Fibroblast of lung (primary cell): Measurements from ENCODE around the gene SEC14L1. TPM values are rescaled to one million over a fixed set of nuclear protein-coding genes. Genes with fewer than 3 reads are reported as not detected.

Source experiments
- DNase-seq, 2 donors: peaks; one replicate each; pipeline versions ENCODE4 v3.0.0 to v3.0.0-alpha.2; 2010; ENCODE audit warnings: low read depth in 2 of 2
- H2AFZ ChIP-seq: 2 replicates; pipeline ENCODE4 v1.5.1; 2012; ENCODE audit warnings: low read length, control low read depth, inconsistent platforms
- H3K27ac ChIP-seq: 2 replicates; pipeline ENCODE4 v1.5.1; 2011; ENCODE audit warnings: low read length, control low read depth; ENCODE audit not compliant: insufficient read depth
- H3K27me3 ChIP-seq: 2 replicates; pipeline ENCODE4 v1.5.1; 2011; ENCODE audit warnings: mild to moderate bottlenecking, low read length; ENCODE audit not compliant: control insufficient read depth, insufficient read depth
- H3K36me3 ChIP-seq: 2 replicates; pipeline ENCODE4 v1.5.1; 2011; ENCODE audit warnings: low read length; ENCODE audit not compliant: control insufficient read depth, insufficient read depth
- H3K4me1 ChIP-seq: 2 replicates; pipeline ENCODE4 v1.5.1; 2011; ENCODE audit warnings: low read length; ENCODE audit not compliant: control insufficient read depth, insufficient read depth; ENCODE audit errors: extremely low read depth
- H3K4me2 ChIP-seq: 2 replicates; pipeline ENCODE4 v1.5.1; 2011; ENCODE audit warnings: low read length, control low read depth; ENCODE audit not compliant: insufficient read depth; ENCODE audit errors: extremely low read depth
- H3K4me3 ChIP-seq, 4 experiments: fragments of 200-600 bp in 1 of 4; sonication (generic) in 1 of 4; replicated peaks in 1 of 4; 2 replicates each; pipeline ENCODE4 v1.5.1; 2011 to 2016; ENCODE audit warnings: low read length in 4 of 4, low read depth in 3 of 4, mild to moderate bottlenecking in 3 of 4, control low read depth in 2 of 4, inconsistent platforms in 1 of 4, mixed read lengths in 1 of 4; ENCODE audit not compliant: insufficient read depth in 1 of 4; ENCODE audit errors: control extremely low read depth in 1 of 4
- H3K79me2 ChIP-seq: 2 replicates; pipeline ENCODE4 v1.5.1; 2012; ENCODE audit warnings: mild to moderate bottlenecking, low read length, inconsistent platforms; ENCODE audit not compliant: control insufficient read depth, insufficient read depth
- H3K9ac ChIP-seq: 2 replicates; pipeline ENCODE4 v1.5.1; 2011; ENCODE audit warnings: mild to moderate bottlenecking, low read length, control low read depth; ENCODE audit not compliant: insufficient read depth
- H3K9me3 ChIP-seq: 2 replicates; pipeline ENCODE4 v1.5.1; 2012; ENCODE audit warnings: low read depth, low read length; ENCODE audit not compliant: control insufficient read depth, insufficient read depth
- H4K20me1 ChIP-seq: 2 replicates; pipeline ENCODE4 v1.5.1; 2011; ENCODE audit warnings: low read length; ENCODE audit not compliant: control insufficient read depth, insufficient read depth; ENCODE audit errors: extremely low read depth
- EZH2 ChIP-seq: IDR thresholded peaks from 2 replicates; pipeline ENCODE4 v1.5.1; 2012; ENCODE audit warnings: low read length, control low read depth, mild to moderate bottlenecking; ENCODE audit errors: missing control alignments
- polyA plus RNA-seq, 2 donors: library from polyadenylated mRNA; depleted of rRNA in 1 of 2; stranded (reverse) in 1 of 2; unstranded in 1 of 2; fragments of >200 nt; gene quantifications; 2 replicates each; pipeline ENCODE4 v1.2.1, GENCODE V29; 2011 to 2012; ENCODE audit warnings: missing spikeins in 1 of 2
- total RNA-seq: library from RNA; depleted of rRNA; stranded (reverse); fragments of >200 nt; gene quantifications from 2 replicates; pipeline ENCODE4 v1.2.1, GENCODE V29; 2014
- TF ChIP-seq, protein P1 (sequence below), 2 donors: IDR thresholded peaks in 1 of 2; conservative IDR thresholded peaks in 1 of 2; 1 replicate in 1 of 2; 2 replicates in 1 of 2; pipeline ENCODE4 v1.5.1; 2011 to 2012; ENCODE audit warnings: low read length in 2 of 2, control low read depth in 1 of 2, inconsistent platforms in 1 of 2, low read depth in 1 of 2, mild to moderate bottlenecking in 1 of 2

Gene SEC14L1
- total and polyA plus RNA-seq, 2 donors (not counting 1 experiment from before 2014, with no cell fraction given): 21.1 to 32.9 TPM

DNA sequence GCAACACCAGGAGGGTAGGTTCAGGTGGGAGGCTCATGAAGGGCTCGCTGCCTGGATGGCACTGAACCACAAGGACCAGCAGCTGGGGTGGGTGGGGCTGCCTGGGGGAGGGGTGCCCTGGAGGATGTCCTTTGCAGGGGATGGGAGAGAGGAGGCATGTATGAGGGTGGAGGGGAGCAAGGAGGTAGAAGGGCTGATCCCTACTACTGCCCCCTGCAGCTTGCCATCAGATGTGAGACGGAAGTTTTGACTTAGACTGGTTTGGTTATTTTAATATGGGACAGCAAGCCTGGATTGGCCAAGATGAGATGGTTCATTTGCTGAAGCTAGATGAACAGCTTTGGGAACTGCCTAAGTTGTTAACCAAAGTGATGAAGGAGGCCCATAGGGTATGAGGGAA, 115.9 kb downstream of the SEC14L1 start:
- Histone ChIP-seq H2AFZ (no peak overlapping the region), H3K79me2 (no peaks in the 10 kb centered on the region), H3K4me1 (peaks cover 20% of the 10 kb centered on the region), H3K9me3 (no peaks in the 10 kb centered on the region), H3K36me3 (no peaks in the 10 kb centered on the region), H3K27me3 (no peaks in the 10 kb centered on the region), H3K4me2 (no peak overlapping the region), H3K4me3 (no peak overlapping the region), H4K20me1 (no peaks in the 10 kb centered on the region), H3K9ac (no peak overlapping the region), H3K27ac (no peak overlapping the region)
- DNase-seq: no peak
- TF ChIP-seq, protein P1, sequence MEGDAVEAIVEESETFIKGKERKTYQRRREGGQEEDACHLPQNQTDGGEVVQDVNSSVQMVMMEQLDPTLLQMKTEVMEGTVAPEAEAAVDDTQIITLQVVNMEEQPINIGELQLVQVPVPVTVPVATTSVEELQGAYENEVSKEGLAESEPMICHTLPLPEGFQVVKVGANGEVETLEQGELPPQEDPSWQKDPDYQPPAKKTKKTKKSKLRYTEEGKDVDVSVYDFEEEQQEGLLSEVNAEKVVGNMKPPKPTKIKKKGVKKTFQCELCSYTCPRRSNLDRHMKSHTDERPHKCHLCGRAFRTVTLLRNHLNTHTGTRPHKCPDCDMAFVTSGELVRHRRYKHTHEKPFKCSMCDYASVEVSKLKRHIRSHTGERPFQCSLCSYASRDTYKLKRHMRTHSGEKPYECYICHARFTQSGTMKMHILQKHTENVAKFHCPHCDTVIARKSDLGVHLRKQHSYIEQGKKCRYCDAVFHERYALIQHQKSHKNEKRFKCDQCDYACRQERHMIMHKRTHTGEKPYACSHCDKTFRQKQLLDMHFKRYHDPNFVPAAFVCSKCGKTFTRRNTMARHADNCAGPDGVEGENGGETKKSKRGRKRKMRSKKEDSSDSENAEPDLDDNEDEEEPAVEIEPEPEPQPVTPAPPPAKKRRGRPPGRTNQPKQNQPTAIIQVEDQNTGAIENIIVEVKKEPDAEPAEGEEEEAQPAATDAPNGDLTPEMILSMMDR (conservative IDR thresholded peaks at IDR 0.05 in 1 of 2, IDR thresholded peaks at IDR 0.05 in 1 of 2; ENCODE audit: low read depth in 1 of 2, low read length in 2 of 2): no peak
- no peak for TF ChIP-seq EZH2

DNA sequence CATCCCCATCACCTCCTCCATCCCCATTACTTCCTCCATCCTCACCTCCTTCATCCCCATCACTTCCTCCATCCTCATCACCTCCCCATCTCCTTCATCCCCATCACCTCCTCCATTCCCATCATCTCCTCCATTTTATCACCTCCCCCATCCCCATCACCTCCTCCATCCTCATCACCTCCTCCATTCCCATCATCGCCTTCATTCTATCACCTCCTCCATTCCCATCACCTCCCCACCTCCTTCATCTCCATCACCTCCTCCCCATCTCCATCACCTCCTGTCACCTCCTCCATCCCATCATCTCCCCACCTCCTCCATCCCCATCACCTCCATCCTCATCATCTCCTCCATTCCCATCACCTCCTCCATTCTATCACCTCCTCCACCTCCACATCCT, 116.4 kb downstream of the SEC14L1 start:
- H3K36me3 ChIP-seq: no peaks in the 10 kb centered on the region
- no peak overlapping the region for H3K9ac ChIP-seq
- no peak overlapping the region for H3K4me3 ChIP-seq
- no peaks in the 10 kb centered on the region for H3K79me2 ChIP-seq
- TF ChIP-seq, protein P1 (conservative IDR thresholded peaks at IDR 0.05 in 1 of 2, IDR thresholded peaks at IDR 0.05 in 1 of 2; ENCODE audit: low read depth in 1 of 2, low read length in 2 of 2): no peak
- TF ChIP-seq EZH2: no peak
- no peak overlapping the region for H3K27ac ChIP-seq
- DNase-seq: no peak
- H3K4me1 ChIP-seq: peaks cover 20% of the 10 kb centered on the region
- H3K9me3 ChIP-seq: no peaks in the 10 kb centered on the region
- H4K20me1 ChIP-seq: no peaks in the 10 kb centered on the region
- no peaks in the 10 kb centered on the region for H3K27me3 ChIP-seq
- H2AFZ ChIP-seq: no peak overlapping the region
- H3K4me2 ChIP-seq: no peak overlapping the region

DNA sequence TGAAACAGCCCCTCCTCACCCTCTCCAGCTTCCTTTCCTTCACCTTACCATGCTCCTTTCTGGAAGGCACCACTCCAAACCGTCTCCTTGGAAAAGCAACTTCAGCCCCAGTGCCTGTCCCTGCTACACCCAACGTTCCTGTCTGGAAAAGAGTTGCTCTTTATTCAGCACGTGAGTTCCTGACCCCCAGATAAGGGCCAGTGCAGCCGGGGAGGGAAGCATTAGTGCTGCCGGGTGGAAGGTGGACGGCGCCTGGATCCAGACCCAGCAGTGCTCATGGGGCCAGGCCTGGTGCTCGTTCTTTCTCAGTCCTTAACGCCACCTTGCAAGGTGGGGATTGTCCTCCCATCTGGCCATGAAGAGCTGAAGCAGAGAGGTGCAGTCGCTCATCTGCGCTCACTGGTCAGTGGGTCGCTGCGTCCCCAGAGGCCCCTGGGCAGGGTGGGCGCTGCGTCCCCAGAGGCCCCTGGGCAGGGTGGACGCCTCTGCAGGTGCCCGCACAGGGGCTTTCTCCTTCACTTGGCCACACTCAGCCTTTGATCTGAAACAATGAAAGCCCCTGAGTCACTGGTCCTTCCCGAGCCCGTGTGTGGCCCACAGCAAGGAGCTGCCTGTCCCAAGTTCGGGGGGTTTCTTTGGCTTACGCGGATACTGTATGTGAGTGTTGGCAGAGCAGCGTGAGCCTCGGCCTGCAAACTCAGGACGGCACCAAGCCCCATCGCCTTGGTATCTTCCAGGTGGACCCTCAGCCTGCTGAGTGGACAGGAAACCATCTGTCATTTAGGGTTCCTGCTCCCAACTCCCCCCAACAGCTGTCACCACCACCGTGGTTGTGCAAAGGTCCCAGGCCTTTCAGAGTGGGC, 117.1 kb downstream of the SEC14L1 start:
- H3K79me2 ChIP-seq: no peaks in the 10 kb centered on the region
- H3K27me3 ChIP-seq: no peaks in the 10 kb centered on the region
- H3K36me3 ChIP-seq: no peaks in the 10 kb centered on the region
- DNase-seq: no peak
- H3K9ac ChIP-seq: no peak overlapping the region
- TF ChIP-seq, protein P1 (conservative IDR thresholded peaks at IDR 0.05 in 1 of 2, IDR thresholded peaks at IDR 0.05 in 1 of 2; ENCODE audit: low read depth in 1 of 2, low read length in 2 of 2): no peak
- no peak for TF ChIP-seq EZH2
- no peak overlapping the region for H2AFZ ChIP-seq
- H3K4me1 ChIP-seq: peaks cover 20% of the 10 kb centered on the region
- H3K9me3 ChIP-seq: no peaks in the 10 kb centered on the region
- H3K4me3 ChIP-seq: no peak overlapping the region
- no peaks in the 10 kb centered on the region for H4K20me1 ChIP-seq
- no peak overlapping the region for H3K27ac ChIP-seq
- no peak overlapping the region for H3K4me2 ChIP-seq
